PC-9 (cell line): ENCODE data around the gene TMEM168.

ENCODE experiments used
- EZH2 ChIP-seq: fragments of 200-600 bp; sonication (generic); IDR thresholded peaks from 2 replicates; pipeline ENCODE4 v1.8.0; 2017; ENCODE audit warnings: antibody characterized with exemption, low read depth
- TF ChIP-seq, protein P1 (sequence below): fragments of 200-600 bp; sonication (generic); conservative IDR thresholded peaks from 2 replicates; pipeline ENCODE4 v1.6.1; 2017; ENCODE audit warnings: mixed run types, antibody characterized with exemption, mild to moderate bottlenecking, moderate library complexity

GRCh38 chr7:112789817-112790585, at the start of gene TMEM168:
- TF ChIP-seq, protein P1, sequence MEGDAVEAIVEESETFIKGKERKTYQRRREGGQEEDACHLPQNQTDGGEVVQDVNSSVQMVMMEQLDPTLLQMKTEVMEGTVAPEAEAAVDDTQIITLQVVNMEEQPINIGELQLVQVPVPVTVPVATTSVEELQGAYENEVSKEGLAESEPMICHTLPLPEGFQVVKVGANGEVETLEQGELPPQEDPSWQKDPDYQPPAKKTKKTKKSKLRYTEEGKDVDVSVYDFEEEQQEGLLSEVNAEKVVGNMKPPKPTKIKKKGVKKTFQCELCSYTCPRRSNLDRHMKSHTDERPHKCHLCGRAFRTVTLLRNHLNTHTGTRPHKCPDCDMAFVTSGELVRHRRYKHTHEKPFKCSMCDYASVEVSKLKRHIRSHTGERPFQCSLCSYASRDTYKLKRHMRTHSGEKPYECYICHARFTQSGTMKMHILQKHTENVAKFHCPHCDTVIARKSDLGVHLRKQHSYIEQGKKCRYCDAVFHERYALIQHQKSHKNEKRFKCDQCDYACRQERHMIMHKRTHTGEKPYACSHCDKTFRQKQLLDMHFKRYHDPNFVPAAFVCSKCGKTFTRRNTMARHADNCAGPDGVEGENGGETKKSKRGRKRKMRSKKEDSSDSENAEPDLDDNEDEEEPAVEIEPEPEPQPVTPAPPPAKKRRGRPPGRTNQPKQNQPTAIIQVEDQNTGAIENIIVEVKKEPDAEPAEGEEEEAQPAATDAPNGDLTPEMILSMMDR: no peak
- no peak for TF ChIP-seq EZH2
